LoVo (cell line): ENCODE measurements around the gene GRK4.
A peak's percentile ranks its signal among the peaks of the same experiment; 100 is the strongest.
"Not testable (repeated sequence)": the region's sequence is repeated elsewhere in the genome, so short reads cannot be mapped to it uniquely, and the experiment has no call there.

Source experiments
- DNase-seq: peaks from one replicate; pipeline ENCODE4 v3.0.0-alpha.2; 2016; ENCODE audit warnings: low spot score

Gene GRK4

DNA sequence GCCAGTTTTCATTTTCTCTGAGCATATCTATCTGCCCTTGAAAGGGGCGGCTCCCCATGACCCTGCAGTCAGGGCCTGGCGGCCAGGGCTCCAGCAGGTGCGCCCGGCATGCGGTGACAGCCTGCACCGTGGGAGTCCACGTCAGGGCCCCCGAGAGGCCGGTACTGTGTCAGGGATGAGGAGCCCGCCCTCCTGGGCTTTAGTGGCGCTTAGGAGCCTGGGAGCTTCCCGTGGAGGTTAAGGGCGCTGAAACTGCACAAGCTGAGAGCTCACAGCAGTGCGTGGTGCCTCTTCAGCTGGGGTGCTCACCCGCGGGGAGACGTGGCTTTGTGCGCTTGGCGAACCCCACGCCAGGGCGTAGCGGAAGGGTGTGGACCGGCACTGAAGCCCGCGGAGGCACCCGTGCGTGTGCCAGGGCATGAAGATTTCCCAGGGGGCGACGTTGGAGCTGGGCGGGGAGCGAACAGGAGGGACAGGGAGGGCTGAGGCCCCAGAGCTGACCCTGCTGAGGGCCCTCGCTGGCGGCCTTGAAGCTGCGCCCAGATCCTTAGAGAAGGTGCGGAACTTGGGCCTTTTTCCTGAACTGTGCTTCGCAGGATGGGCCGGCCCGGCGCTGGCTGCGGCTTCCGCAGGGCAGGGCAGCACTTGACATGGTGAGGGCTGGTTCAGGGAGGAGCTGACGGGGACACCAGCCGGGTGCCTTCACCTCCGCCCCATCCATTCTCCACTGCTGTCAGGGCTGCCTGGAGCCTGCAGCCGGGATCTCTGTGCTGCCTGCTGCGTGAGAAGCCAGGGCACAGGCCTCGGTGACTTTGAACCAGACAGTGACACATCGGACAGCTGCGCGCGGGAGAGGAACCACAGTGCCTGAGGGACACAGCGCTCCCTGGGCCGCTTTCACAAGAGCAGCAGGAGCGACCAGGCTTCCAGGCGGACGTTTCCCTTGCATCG lies 78.1 kb downstream of the GRK4 start:
- no peak for DNase-seq

DNA sequence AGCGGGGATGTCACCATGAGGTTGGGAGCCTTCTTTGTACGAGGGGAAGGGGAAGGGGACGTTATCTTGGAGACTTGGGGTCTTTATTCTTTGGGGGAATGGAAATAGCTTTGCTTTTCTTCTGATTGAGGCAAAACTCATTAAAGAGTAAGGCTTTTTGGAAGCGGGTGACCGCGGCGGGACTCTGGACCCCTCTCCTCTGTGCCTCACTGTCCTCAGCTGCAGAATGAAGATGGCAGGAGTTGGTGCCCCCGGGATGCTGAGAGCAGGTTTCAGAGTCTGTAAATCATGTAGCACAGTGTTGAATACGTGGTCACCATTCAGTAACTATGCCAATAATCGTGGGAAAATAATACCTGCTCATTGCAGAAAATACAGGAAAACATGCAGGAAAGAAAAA lies 78.9 kb downstream of the GRK4 start:
- DNase-seq: no peak

- DNase-seq: no peak
Measured at GRCh38 chr4:3043282-3044020, 80.1 kb downstream of the GRK4 start.

GRCh38 chr4:3044870-3045819 lies 81.8 kb downstream of the GRK4 start:
- no peak for DNase-seq

GRCh38 chr4:3046162-3046561 lies 82.8 kb downstream of the GRK4 start:
- DNase-seq: no peak

GRCh38 chr4:3046623-3047022 lies 83.3 kb downstream of the GRK4 start:
- DNase-seq: no peak

- peak; percentile 62 for DNase-seq
Measured at GRCh38 chr4:3047464-3048286, 84.3 kb downstream of the GRK4 start.

DNA sequence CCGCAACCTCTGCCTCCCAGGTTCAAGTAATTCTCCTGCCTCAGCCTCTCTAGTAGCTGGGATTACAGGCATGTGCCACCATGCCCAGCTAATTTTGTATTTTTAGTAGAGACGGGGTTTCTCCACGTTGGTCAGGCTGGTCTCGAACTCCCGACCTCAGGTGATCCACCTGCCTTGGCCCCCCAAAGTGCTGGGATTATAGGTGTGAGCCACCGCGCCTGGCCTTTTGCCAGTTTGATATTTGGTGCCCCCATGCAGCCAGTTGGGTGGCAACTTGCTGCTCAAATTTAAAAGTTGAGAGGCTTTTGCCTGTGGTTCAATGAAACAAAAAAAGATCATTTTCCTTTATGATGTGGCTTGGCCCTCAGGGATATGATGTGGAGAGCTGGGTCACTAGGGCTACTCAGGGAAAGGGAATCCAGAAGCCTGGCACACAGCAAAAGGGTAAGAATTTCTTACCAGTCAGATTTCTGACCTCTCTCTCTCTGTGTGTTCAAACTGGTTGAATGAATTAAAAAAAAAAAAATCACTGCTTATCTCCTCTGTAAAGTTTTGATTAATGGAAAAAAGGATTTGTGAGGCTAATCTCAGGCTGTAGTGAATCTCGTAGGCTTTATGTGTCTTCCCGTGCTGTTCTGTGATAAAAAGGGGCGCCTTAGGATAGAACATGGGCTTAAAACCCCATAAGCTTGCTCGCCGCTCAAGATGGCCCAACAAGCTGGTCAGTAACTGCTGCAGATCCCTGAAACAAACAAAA lies 87.9 kb downstream of the GRK4 start:
- not testable (repeated sequence) for DNase-seq

DNA sequence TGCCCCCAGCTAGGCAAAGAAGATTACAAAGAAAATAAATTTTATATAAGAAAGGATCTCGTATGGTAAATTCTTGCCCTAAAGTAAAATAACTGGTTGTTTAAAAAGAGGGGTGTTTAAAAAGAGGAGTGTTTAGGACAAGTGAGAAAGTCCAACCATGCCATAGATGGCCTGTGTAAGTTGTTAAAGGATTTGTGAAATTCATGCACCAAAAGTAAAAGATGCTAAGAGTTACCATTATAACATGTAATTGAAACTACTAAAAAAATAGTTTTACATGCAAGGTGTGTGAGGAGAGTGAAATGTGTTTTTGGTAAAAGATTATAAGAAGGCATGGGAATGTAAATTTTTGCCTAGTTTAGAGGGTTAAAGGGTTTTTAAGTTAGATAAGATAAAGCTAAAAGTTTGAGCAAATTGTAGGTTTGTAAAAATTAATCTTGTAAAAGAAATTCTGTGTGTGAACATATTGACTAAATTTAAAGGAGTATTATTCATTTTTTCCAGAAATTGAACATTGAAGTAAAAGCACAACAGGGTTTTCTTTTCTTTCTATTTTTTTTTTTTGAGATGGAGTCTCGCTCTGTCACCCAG lies 90.9 kb downstream of the GRK4 start:
- DNase-seq: no peak

- DNase-seq: no peak
Measured at GRCh38 chr4:3059943-3060342, 96.6 kb downstream of the GRK4 start.

DNA sequence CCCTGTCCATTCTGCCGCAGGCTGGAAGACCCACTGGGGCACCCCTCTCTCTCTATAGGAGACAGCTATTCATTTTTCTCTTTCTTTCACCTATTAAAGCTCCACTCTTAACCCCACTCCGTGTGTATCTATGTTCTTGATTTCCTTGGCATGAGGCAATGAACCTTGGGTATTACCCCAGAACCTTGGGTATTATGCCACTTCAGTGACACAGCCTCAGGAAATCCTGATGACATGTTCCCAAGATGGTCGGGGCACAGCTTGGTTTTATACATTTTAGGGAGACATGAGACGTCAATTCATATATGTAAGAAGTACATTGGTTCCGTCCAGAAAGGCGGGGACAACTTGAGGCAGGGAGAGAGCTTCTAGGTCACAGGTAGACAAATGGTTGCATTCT lies 97.6 kb downstream of the GRK4 start:
- no peak for DNase-seq

- no peak for DNase-seq
Measured at GRCh38 chr4:3062471-3062870, 99.1 kb downstream of the GRK4 start.

DNA sequence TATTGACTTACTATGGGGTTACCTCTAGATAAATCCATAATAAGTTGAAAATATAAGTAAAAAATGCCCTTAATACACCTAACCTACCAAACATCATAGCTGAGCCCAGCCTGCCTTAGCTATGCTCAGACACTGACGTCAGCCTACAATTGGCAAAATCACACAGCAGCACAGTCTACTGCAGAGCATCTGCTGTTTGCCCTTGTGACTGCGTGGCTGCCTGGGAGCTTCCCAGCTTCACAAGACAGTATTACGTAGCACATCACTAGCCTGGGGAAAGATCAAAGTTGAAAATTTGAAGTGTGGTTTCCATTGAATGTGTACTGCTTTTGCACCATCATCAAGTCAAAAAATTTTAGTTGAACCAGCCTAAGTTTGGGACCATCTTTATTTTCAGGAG lies 102.2 kb downstream of the GRK4 start:
- no peak for DNase-seq

DNA sequence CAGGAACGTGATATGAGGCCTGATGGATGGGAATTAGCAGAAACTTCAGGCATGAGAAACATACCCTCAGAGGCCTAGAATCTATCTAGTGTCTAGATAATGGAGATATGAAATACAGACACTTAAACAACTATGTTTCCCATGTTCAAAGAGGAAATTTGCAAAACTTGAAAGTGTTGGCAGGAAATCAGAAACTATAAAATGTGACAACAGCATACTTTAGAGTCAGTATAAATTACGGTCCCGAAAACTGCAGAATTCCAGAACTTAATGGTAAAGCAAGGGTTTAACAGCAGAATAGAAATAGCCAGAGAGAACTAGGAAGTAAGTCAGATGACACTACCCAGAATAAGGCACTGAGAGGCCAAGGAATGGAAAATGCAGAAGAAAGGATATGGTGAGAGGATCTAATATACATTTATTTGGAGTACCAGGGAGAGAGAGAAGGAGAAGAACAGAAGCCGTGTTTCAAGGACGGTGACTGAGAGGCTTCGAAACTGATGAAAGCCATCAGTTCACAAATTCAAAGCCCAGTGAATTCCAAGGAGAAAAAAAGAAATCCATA lies 103.5 kb downstream of the GRK4 start:
- no peak for DNase-seq

GRCh38 chr4:3067473-3068001 lies 104.2 kb downstream of the GRK4 start:
- DNase-seq: no peak

DNA sequence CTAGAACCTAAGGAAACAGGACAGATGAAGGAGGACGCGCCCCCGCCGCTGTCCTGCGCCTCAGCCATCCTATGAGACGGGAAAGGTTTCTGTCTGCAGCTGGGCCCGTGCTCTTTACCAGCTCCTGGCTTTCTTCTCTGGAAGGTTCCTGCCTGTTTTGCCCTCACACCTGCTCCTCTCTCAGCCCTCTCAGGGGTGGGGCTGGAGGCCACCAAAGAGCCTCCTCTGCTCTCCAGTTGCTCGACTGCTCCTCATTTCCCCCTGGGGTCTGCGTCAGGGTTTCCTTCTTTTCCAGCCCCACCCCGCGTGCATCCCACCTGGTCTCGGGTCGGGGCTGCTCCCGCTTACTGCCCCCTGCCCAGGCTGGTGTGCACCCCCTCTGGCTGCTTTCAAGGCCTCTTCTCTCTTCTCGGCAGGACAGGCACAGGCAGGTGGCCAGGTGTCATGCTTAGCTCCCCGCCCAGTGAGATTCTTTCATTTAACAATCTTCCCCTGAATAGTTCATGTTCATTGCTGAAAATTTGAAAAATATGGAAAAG lies 106.4 kb downstream of the GRK4 start:
- no peak for DNase-seq

- DNase-seq: no peak
Measured at GRCh38 chr4:3070709-3071500, 107.5 kb downstream of the GRK4 start.

DNA sequence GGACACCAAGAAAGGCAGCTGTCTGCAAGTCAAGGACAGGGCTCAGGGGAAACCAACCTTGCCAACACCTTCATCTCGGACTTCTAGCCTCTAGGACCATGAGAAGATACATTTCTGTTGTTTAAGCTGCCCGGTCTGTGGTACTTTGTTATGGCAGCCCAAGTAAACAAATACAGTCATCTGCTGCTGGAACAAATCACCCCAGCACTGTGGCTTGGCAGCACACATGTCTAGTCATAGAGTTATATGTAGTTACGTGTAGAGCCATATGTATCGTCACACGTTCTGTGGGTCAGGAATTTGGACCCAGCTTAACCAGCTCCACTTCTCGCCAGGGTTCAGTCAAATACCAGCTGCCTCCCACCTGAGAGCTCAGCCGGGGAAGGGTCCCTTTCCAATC lies 108.4 kb downstream of the GRK4 start:
- DNase-seq: no peak
